ENCODE data around the gene ATP8A2. TPM values are rescaled to one million over a fixed set of nuclear protein-coding genes. Genes with fewer than 3 reads are reported as not detected.

ATP8A2 gene
- total RNA-seq, 1 experiment from 2014 or later = 0.26 TPM

- POLR2A ChIA-PET = interaction anchor here (1.2 kb wide), 1 partner anchor 11 kb away, joined by 4 read pairs; no protein-coding TSS in a partner anchor
- TF ChIP-seq, protein P1, sequence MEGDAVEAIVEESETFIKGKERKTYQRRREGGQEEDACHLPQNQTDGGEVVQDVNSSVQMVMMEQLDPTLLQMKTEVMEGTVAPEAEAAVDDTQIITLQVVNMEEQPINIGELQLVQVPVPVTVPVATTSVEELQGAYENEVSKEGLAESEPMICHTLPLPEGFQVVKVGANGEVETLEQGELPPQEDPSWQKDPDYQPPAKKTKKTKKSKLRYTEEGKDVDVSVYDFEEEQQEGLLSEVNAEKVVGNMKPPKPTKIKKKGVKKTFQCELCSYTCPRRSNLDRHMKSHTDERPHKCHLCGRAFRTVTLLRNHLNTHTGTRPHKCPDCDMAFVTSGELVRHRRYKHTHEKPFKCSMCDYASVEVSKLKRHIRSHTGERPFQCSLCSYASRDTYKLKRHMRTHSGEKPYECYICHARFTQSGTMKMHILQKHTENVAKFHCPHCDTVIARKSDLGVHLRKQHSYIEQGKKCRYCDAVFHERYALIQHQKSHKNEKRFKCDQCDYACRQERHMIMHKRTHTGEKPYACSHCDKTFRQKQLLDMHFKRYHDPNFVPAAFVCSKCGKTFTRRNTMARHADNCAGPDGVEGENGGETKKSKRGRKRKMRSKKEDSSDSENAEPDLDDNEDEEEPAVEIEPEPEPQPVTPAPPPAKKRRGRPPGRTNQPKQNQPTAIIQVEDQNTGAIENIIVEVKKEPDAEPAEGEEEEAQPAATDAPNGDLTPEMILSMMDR (IDR thresholded peaks at IDR 0.05; ENCODE audit: unreplicated experiment) = no peak
- intact Hi-C loops (cut with micrococcal nuclease) = no loop called here
- Mint-ChIP-seq H3K27me3 (ENCODE audit: insufficient read depth, unreplicated experiment) (no peaks in the 10 kb centered on the region), H3K4me1 (ENCODE audit: insufficient read depth, unreplicated experiment) (no peaks in the 10 kb centered on the region), H3K9me3 (ENCODE audit: unreplicated experiment) (no peaks in the 10 kb centered on the region), H3K36me3 (ENCODE audit: insufficient read depth, unreplicated experiment) (no peaks in the 10 kb centered on the region), H3K27ac (ENCODE audit: low read depth, unreplicated experiment) (no peak overlapping the region), H3K4me3 (ENCODE audit: unreplicated experiment) (no peak overlapping the region)
- CTCF ChIA-PET = no interaction called here
- BruUV-seq (replicated peaks) = no TSS peak
- no peak for DNase-seq (ENCODE audit: unreplicated experiment)
Observed at GRCh38 chr13:25708268-25708667, 336.5 kb downstream of the ATP8A2 start.

GRCh38 chr13:25709088-25709487 is 337.3 kb downstream of the ATP8A2 start:
- TF ChIP-seq, protein P1 (IDR thresholded peaks at IDR 0.05; ENCODE audit: unreplicated experiment) = no peak
- intact Hi-C loops (cut with micrococcal nuclease) = no loop called here
- BruUV-seq (replicated peaks) = no TSS peak
- H3K9me3 Mint-ChIP-seq (ENCODE audit: unreplicated experiment) = no peaks in the 10 kb centered on the region
- no peaks in the 10 kb centered on the region for H3K4me1 Mint-ChIP-seq (ENCODE audit: insufficient read depth, unreplicated experiment)
- H3K27me3 Mint-ChIP-seq (ENCODE audit: insufficient read depth, unreplicated experiment) = no peaks in the 10 kb centered on the region
- H3K27ac Mint-ChIP-seq (ENCODE audit: low read depth, unreplicated experiment) = no peak overlapping the region
- H3K36me3 Mint-ChIP-seq (ENCODE audit: insufficient read depth, unreplicated experiment) = no peaks in the 10 kb centered on the region
- ChIA-PET POLR2A (interaction anchor here (1.2 kb wide), 1 partner anchor 12 kb away, joined by 4 read pairs; no protein-coding TSS in a partner anchor), CTCF (interaction anchor here (0.7 kb wide), 1 partner anchor 36 kb away, joined by 3 read pairs; no protein-coding TSS in a partner anchor)
- no peak for DNase-seq (ENCODE audit: unreplicated experiment)
- H3K4me3 Mint-ChIP-seq (ENCODE audit: unreplicated experiment) = no peak overlapping the region

DNA sequence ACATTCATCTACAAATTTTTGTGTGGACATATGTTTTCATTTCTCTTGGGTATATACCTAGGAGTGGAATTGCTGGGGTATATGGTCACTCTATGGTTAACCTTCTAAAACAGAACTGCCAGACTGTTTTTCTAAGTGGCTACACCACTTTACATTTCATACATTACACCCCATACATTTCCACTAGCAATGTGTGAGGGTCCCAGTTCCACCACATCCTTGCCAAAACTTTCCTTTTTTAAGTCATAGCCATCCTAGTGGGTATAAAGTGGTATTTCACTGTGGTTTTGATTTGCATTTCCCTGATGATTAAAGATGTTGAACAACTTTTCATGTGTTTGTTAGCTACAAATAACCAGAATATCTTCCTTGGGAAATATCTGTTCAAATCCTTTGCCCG is 344.0 kb downstream of the ATP8A2 start:
- no peaks in the 10 kb centered on the region for H3K4me1 Mint-ChIP-seq (ENCODE audit: insufficient read depth, unreplicated experiment)
- no peaks in the 10 kb centered on the region for H3K27me3 Mint-ChIP-seq (ENCODE audit: insufficient read depth, unreplicated experiment)
- POLR2A ChIA-PET = no interaction called here
- DNase-seq (ENCODE audit: unreplicated experiment) = no peak
- TF ChIP-seq, protein P1 (IDR thresholded peaks at IDR 0.05; ENCODE audit: unreplicated experiment) = no peak
- no peaks in the 10 kb centered on the region for H3K36me3 Mint-ChIP-seq (ENCODE audit: insufficient read depth, unreplicated experiment)
- no TSS peak for BruUV-seq (replicated peaks)
- CTCF ChIA-PET = no interaction called here
- H3K27ac Mint-ChIP-seq (ENCODE audit: low read depth, unreplicated experiment) = no peak overlapping the region
- intact Hi-C loops (cut with micrococcal nuclease) = no loop called here
- H3K4me3 Mint-ChIP-seq (ENCODE audit: unreplicated experiment) = no peak overlapping the region
- no peaks in the 10 kb centered on the region for H3K9me3 Mint-ChIP-seq (ENCODE audit: unreplicated experiment)

GRCh38 chr13:25717666-25718197 is 346.0 kb downstream of the ATP8A2 start:
- Mint-ChIP-seq H3K27me3 (ENCODE audit: insufficient read depth, unreplicated experiment) (no peaks in the 10 kb centered on the region), H3K36me3 (ENCODE audit: insufficient read depth, unreplicated experiment) (no peaks in the 10 kb centered on the region), H3K27ac (ENCODE audit: low read depth, unreplicated experiment) (no peak overlapping the region), H3K4me3 (ENCODE audit: unreplicated experiment) (no peak overlapping the region), H3K4me1 (ENCODE audit: insufficient read depth, unreplicated experiment) (no peaks in the 10 kb centered on the region), H3K9me3 (ENCODE audit: unreplicated experiment) (no peaks in the 10 kb centered on the region)
- POLR2A ChIA-PET = interaction anchor here (0.9 kb wide), 1 partner anchor 119 kb away, joined by 4 read pairs; no protein-coding TSS in a partner anchor
- DNase-seq (ENCODE audit: unreplicated experiment) = no peak
- intact Hi-C loops (cut with micrococcal nuclease) = no loop called here
- TF ChIP-seq, protein P1 (IDR thresholded peaks at IDR 0.05; ENCODE audit: unreplicated experiment) = no peak
- CTCF ChIA-PET = interaction anchor here (0.6 kb wide), 2 partner anchors 14 to 81 kb away, joined by 3 to 4 read pairs; no protein-coding TSS in a partner anchor
- BruUV-seq (replicated peaks) = no TSS peak

All from MCF 10A (cell line).